Measurements from ENCODE around the gene GORASP2.

The GORASP2 gene

DNA sequence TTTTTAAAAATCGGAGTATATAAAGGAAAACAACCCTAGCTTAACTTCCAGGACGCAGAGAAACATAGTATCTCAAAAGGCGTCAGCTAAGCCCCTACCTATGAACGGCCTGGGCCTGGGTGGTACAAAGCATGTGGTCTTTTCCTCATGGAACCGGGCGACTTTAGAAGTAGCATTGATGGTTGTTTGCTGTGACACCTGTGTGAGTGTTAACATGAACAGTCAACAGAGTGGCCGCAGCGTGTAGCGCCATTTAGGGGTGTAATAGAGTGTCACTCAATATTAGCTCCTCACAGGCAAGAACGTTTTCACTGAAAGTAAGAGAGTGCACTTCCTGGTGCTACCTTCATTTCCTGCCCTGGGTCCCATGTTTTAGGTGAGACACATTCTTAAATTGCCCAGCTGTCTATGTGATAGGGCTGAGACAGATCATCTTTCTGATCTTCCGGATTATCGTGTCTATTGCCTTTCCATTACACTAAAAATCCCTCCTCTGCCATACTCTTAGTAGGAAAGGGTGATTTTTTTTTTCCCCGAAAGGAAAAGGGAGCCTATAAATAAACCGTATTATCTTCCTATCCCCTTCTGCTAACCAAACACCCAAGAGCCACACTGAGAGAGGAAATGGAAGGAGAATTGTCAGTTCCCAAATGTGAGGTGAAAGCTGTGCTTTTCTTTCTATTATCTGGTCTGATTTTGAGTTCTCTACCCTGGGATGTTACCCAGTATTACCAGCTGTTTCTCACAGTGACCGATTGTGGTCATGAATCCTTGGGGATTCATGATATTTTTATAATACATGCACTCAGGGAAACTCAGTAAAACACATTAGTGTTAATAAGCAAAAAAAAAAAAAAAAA, 1.3 kb downstream of the GORASP2 start:
- peak overlapping the region; percentile 89 for H3K4me2 ChIP-seq
- H2AFZ ChIP-seq (ENCODE audit: low read depth): peak overlapping the region; percentile 65; the same call in 1 of the 2 replicates
- no peaks in the 10 kb centered on the region; the same call in 1 of the 2 replicates for H4K20me1 ChIP-seq (ENCODE audit: insufficient read depth)
- peaks cover 31% of the 10 kb centered on the region for H3K4me1 ChIP-seq (ENCODE audit: low read depth, poor library complexity, severe bottlenecking)
- no peaks in the 10 kb centered on the region for H3K27me3 ChIP-seq (ENCODE audit: insufficient read depth, low read depth)
- H3K9ac ChIP-seq: peak overlapping the region; percentile 96
- H3K79me2 ChIP-seq (ENCODE audit: insufficient read depth, low read depth): peaks cover 61% of the 10 kb centered on the region
- TF ChIP-seq, protein P1, sequence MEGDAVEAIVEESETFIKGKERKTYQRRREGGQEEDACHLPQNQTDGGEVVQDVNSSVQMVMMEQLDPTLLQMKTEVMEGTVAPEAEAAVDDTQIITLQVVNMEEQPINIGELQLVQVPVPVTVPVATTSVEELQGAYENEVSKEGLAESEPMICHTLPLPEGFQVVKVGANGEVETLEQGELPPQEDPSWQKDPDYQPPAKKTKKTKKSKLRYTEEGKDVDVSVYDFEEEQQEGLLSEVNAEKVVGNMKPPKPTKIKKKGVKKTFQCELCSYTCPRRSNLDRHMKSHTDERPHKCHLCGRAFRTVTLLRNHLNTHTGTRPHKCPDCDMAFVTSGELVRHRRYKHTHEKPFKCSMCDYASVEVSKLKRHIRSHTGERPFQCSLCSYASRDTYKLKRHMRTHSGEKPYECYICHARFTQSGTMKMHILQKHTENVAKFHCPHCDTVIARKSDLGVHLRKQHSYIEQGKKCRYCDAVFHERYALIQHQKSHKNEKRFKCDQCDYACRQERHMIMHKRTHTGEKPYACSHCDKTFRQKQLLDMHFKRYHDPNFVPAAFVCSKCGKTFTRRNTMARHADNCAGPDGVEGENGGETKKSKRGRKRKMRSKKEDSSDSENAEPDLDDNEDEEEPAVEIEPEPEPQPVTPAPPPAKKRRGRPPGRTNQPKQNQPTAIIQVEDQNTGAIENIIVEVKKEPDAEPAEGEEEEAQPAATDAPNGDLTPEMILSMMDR (conservative IDR thresholded peaks at IDR 0.05; ENCODE audit: low read depth, low read length): no peak
- no peaks in the 10 kb centered on the region for H3K36me3 ChIP-seq (ENCODE audit: insufficient read depth)
- H3K4me3 ChIP-seq (IDR thresholded peaks at IDR 0.05; ENCODE audit: insufficient read depth, low read depth, low read length): peak overlapping the region; percentile 93
- H3K27ac ChIP-seq: peak overlapping the region; percentile 83

DNA sequence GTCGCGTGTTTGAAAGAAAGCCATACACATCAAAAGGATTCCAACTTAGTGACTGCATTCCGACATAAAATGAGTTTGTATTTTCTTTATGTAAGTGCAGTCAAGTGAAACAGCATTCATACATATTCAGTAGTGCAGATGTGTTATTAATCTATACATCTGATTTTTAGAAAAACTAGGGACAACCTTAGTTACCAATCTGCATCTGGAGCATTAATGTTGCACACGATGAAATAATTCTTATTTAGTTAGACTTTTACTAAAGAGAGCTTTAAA, 1.9 kb downstream of the GORASP2 start:
- Histone ChIP-seq H3K9ac (peak overlapping the region; percentile 96; the same call in 1 of the 2 replicates), H3K27ac (no peak overlapping the region; the same call in 1 of the 2 replicates), H4K20me1 (ENCODE audit: insufficient read depth) (no peaks in the 10 kb centered on the region; the same call in 1 of the 2 replicates), H3K79me2 (ENCODE audit: insufficient read depth, low read depth) (peaks cover 66% of the 10 kb centered on the region), H2AFZ (ENCODE audit: low read depth) (no peak overlapping the region), H3K4me2 (peak overlapping the region; percentile 89), H3K4me3 (IDR thresholded peaks at IDR 0.05; ENCODE audit: insufficient read depth, low read depth, low read length) (peak overlapping the region; percentile 81), H3K4me1 (ENCODE audit: low read depth, poor library complexity, severe bottlenecking) (peaks cover 31% of the 10 kb centered on the region), H3K36me3 (ENCODE audit: insufficient read depth) (no peaks in the 10 kb centered on the region), H3K27me3 (ENCODE audit: insufficient read depth, low read depth) (no peaks in the 10 kb centered on the region)
- TF ChIP-seq, protein P1 (conservative IDR thresholded peaks at IDR 0.05; ENCODE audit: low read depth, low read length): no peak

DNA sequence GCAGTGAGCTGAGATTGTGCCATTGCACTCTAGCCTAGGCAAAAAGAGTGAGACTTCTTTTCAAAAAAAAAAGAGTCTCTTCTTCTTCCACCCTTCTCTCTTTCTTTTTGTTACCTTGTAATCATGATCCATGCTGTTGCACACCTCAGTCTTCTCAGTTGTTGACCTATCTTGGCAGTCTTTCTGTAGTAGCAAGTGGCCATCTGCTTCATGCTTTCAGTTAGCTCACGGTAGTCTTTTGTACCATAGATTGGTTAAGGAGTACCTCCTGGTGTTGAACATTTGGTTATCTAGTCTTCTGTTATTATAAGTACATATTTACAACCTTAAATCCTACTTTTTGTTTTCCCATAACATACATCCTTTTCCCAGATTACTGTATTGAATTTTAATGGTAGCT, 3.1 kb downstream of the GORASP2 start:
- no peak overlapping the region for H3K9ac ChIP-seq
- TF ChIP-seq, protein P1 (conservative IDR thresholded peaks at IDR 0.05; ENCODE audit: low read depth, low read length): no peak
- H3K27me3 ChIP-seq (ENCODE audit: insufficient read depth, low read depth): no peaks in the 10 kb centered on the region
- peaks cover 75% of the 10 kb centered on the region for H3K79me2 ChIP-seq (ENCODE audit: insufficient read depth, low read depth)
- H3K4me2 ChIP-seq: peak overlapping the region; percentile 2; the same call in 1 of the 2 replicates
- H3K4me3 ChIP-seq (IDR thresholded peaks at IDR 0.05; ENCODE audit: insufficient read depth, low read depth, low read length): no peak overlapping the region
- no peak overlapping the region for H2AFZ ChIP-seq (ENCODE audit: low read depth)
- no peak overlapping the region for H3K27ac ChIP-seq
- no peaks in the 10 kb centered on the region for H3K36me3 ChIP-seq (ENCODE audit: insufficient read depth)
- peaks cover 31% of the 10 kb centered on the region for H3K4me1 ChIP-seq (ENCODE audit: low read depth, poor library complexity, severe bottlenecking)
- no peaks in the 10 kb centered on the region; the same call in 1 of the 2 replicates for H4K20me1 ChIP-seq (ENCODE audit: insufficient read depth)

DNA sequence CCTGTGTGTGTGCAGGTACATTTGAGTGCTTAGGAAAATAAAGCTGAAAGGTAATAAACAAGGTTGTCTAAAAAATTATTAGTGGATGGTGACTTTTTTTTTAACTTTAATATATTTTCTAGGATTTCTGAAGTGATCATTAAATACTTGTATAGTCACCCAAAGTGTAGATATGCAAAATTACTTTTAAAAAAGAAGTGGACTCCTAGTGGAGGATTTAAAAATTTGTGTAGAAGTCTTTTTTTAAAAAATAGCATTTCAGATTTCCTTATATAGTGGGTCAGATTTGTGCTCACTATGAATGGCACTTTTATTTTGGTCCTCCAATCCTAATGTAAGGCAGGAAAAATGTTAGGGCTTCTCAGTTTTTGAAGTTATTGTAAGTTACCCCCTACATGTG, 3.9 kb downstream of the GORASP2 start:
- Histone ChIP-seq H4K20me1 (ENCODE audit: insufficient read depth) (no peaks in the 10 kb centered on the region; the same call in 1 of the 2 replicates), H3K27ac (no peak overlapping the region), H3K4me3 (IDR thresholded peaks at IDR 0.05; ENCODE audit: insufficient read depth, low read depth, low read length) (no peak overlapping the region), H2AFZ (ENCODE audit: low read depth) (no peak overlapping the region), H3K36me3 (ENCODE audit: insufficient read depth) (no peaks in the 10 kb centered on the region), H3K9ac (no peak overlapping the region), H3K4me1 (ENCODE audit: low read depth, poor library complexity, severe bottlenecking) (peaks cover 31% of the 10 kb centered on the region), H3K79me2 (ENCODE audit: insufficient read depth, low read depth) (peaks cover 82% of the 10 kb centered on the region), H3K4me2 (no peak overlapping the region), H3K27me3 (ENCODE audit: insufficient read depth, low read depth) (no peaks in the 10 kb centered on the region)
- TF ChIP-seq, protein P1 (conservative IDR thresholded peaks at IDR 0.05; ENCODE audit: low read depth, low read length): 0 out of 2 replicates have a peak, but pooled peaks have one; percentile 22

Data from KMS-11 (cell line).